ENCODE data around the gene UBAC2. TPM values are rescaled to one million over a fixed set of nuclear protein-coding genes. Genes with fewer than 3 reads are reported as not detected.
"Not testable (repeated sequence)": the region's sequence is repeated elsewhere in the genome, so short reads cannot be mapped to it uniquely, and the experiment has no call there.

UBAC2 gene
- total RNA-seq, 1 donor from 2014 or later = 44.3 TPM

GRCh38 chr13:99208845-99209527 is 8.3 kb downstream of the UBAC2 start:
- Histone ChIP-seq H3K4me3 (no peak overlapping the region), H3K9me3 (replicated peaks) (no peaks in the 10 kb centered on the region), H3K27me3 (ENCODE audit: low read depth) (no peaks in the 10 kb centered on the region), H3K27ac (replicated peaks) (peak overlapping the region; percentile 38), H3K4me1 (peaks cover 16% of the 10 kb centered on the region), H3K36me3 (peaks cover 10% of the 10 kb centered on the region)
- DNase-seq = no peak
- TF ChIP-seq CTCF (IDR thresholded peaks at IDR 0.05; ENCODE audit: borderline replicate concordance) = no peak
- intact Hi-C loops (cut with micrococcal nuclease) = no loop called here

- H3K36me3 ChIP-seq; H3K27me3 ChIP-seq (ENCODE audit: low read depth); H3K4me3 ChIP-seq; H3K9me3 ChIP-seq (replicated peaks); H3K27ac ChIP-seq (replicated peaks); DNase-seq; intact Hi-C loops (cut with micrococcal nuclease): not testable (repeated sequence)
- peaks cover 23% of the 10 kb centered on the region for H3K4me1 ChIP-seq
These were observed 10.0 kb downstream of the UBAC2 start for GRCh38 chr13:99210627-99211026.

- no peak for TF ChIP-seq CTCF (IDR thresholded peaks at IDR 0.05; ENCODE audit: borderline replicate concordance)
- DNase-seq = no peak
- intact Hi-C loops (cut with micrococcal nuclease) = no loop called here
These were observed 10.9 kb downstream of the UBAC2 start for GRCh38 chr13:99211421-99212035.

GRCh38 chr13:99214232-99214631 is 13.6 kb downstream of the UBAC2 start:
- Histone ChIP-seq H3K4me1 (peaks cover 40% of the 10 kb centered on the region), H3K27ac (replicated peaks) (no peak overlapping the region), H3K4me3 (no peak overlapping the region), H3K9me3 (replicated peaks) (no peaks in the 10 kb centered on the region), H3K27me3 (ENCODE audit: low read depth) (no peaks in the 10 kb centered on the region), H3K36me3 (no peaks in the 10 kb centered on the region)
- intact Hi-C loops (cut with micrococcal nuclease) = no loop called here
- no peak for DNase-seq
- TF ChIP-seq CTCF (IDR thresholded peaks at IDR 0.05; ENCODE audit: borderline replicate concordance) = no peak

More at GRCh38 chr13:99211421-99212035, 10.9 kb downstream of the UBAC2 start:
- H3K9me3 ChIP-seq (replicated peaks) = no peaks in the 10 kb centered on the region
- H3K27ac ChIP-seq (replicated peaks) = no peak overlapping the region
- H3K36me3 ChIP-seq = peaks cover 10% of the 10 kb centered on the region
- H3K27me3 ChIP-seq (ENCODE audit: low read depth) = no peaks in the 10 kb centered on the region
- no peak overlapping the region for H3K4me3 ChIP-seq
- H3K4me1 ChIP-seq = peaks cover 26% of the 10 kb centered on the region

GRCh38 chr13:99214731-99215130 is 14.1 kb downstream of the UBAC2 start:
- no peak for TF ChIP-seq CTCF (IDR thresholded peaks at IDR 0.05; ENCODE audit: borderline replicate concordance)
- intact Hi-C loops (cut with micrococcal nuclease) = no loop called here
- no peaks in the 10 kb centered on the region for H3K27me3 ChIP-seq (ENCODE audit: low read depth)
- no peaks in the 10 kb centered on the region for H3K9me3 ChIP-seq (replicated peaks)
- H3K4me3 ChIP-seq = no peak overlapping the region
- no peak for DNase-seq
- H3K36me3 ChIP-seq = no peaks in the 10 kb centered on the region
- H3K4me1 ChIP-seq = peaks cover 43% of the 10 kb centered on the region
- H3K27ac ChIP-seq (replicated peaks) = peak overlapping the region; percentile 40

GRCh38 chr13:99215184-99215830 is 14.7 kb downstream of the UBAC2 start:
- no peak for DNase-seq
- peak overlapping the region; percentile 40 for H3K27ac ChIP-seq (replicated peaks)
- intact Hi-C loops (cut with micrococcal nuclease) = no loop called here
- H3K4me1 ChIP-seq = peaks cover 49% of the 10 kb centered on the region
- no peak overlapping the region for H3K4me3 ChIP-seq
- no peaks in the 10 kb centered on the region for H3K9me3 ChIP-seq (replicated peaks)
- no peaks in the 10 kb centered on the region for H3K27me3 ChIP-seq (ENCODE audit: low read depth)
- H3K36me3 ChIP-seq = no peaks in the 10 kb centered on the region
- TF ChIP-seq CTCF (IDR thresholded peaks at IDR 0.05; ENCODE audit: borderline replicate concordance) = no peak

All from left ventricle myocardium inferior (tissue), 1 donor.